HEK293 (cell line): Measurements from ENCODE around the gene PPP4C.
A peak's percentile ranks its signal among the peaks of the same experiment; 100 is the strongest.

ENCODE experiments used
- BCL11A ChIP-seq: fragments of 450-650 bp; formaldehyde crosslinking; IDR thresholded peaks from 2 replicates; pipeline ENCODE4 v1.5.1; 2016; ENCODE audit warnings: low read depth, missing biosample characterization, missing genetic modification characterization
- EGR2 ChIP-seq: fragments of 450-650 bp; formaldehyde crosslinking; IDR thresholded peaks from 2 replicates; pipeline ENCODE4 v1.5.1; 2016; ENCODE audit warnings: low read depth, missing biosample characterization, missing genetic modification characterization
- KLF1 ChIP-seq: fragments of 450-650 bp; formaldehyde crosslinking; IDR thresholded peaks from 2 replicates; pipeline ENCODE4 v1.5.1; 2016; ENCODE audit warnings: missing biosample characterization, missing genetic modification characterization
- RBAK ChIP-seq: fragments of 450-650 bp; formaldehyde crosslinking; IDR thresholded peaks from 2 replicates; pipeline ENCODE4 v1.5.1; 2016; ENCODE audit warnings: missing biosample characterization, missing genetic modification characterization
- SALL2 ChIP-seq: fragments of 450-650 bp; formaldehyde crosslinking; IDR thresholded peaks from 2 replicates; pipeline ENCODE4 v1.5.0; 2017; ENCODE audit warnings: missing biosample characterization, mild to moderate bottlenecking, missing genetic modification characterization, borderline replicate concordance
- SP2 ChIP-seq: fragments of 450-650 bp; formaldehyde crosslinking; IDR thresholded peaks from 2 replicates; pipeline ENCODE4 v1.5.1; 2016; ENCODE audit warnings: missing biosample characterization, missing genetic modification characterization
- SP3 ChIP-seq: fragments of 450-650 bp; formaldehyde crosslinking; IDR thresholded peaks from 2 replicates; pipeline ENCODE4 v1.5.1; 2016; ENCODE audit warnings: missing biosample characterization, missing genetic modification characterization
- TRIM28 ChIP-seq: IDR thresholded peaks from 2 replicates; pipeline ENCODE4 v1.6.1; 2011; ENCODE audit warnings: low read length, control low read depth, borderline replicate concordance
- WT1 ChIP-seq: fragments of 450-650 bp; formaldehyde crosslinking; IDR thresholded peaks from 2 replicates; pipeline ENCODE4 v1.5.1; 2016; ENCODE audit warnings: missing biosample characterization, missing genetic modification characterization
- YY1 ChIP-seq: fragments of 450-650 bp; formaldehyde crosslinking; IDR thresholded peaks from 2 replicates; pipeline ENCODE4 v1.5.1; 2018; ENCODE audit warnings: missing biosample characterization, missing genetic modification characterization
- ZBTB20 ChIP-seq: fragments of 450-650 bp; formaldehyde crosslinking; IDR thresholded peaks from 2 replicates; pipeline ENCODE4 v1.5.1; 2016; ENCODE audit warnings: missing biosample characterization, missing genetic modification characterization
- ZBTB48 ChIP-seq: fragments of 450-650 bp; formaldehyde crosslinking; IDR thresholded peaks from 2 replicates; pipeline ENCODE4 v1.5.1; 2016; ENCODE audit warnings: missing biosample characterization, missing genetic modification characterization
- ZFP41 ChIP-seq: fragments of 450-650 bp; formaldehyde crosslinking; IDR thresholded peaks from 2 replicates; pipeline ENCODE4 v1.5.1; 2016; ENCODE audit warnings: missing biosample characterization, missing genetic modification characterization, borderline replicate concordance
- ZNF174 ChIP-seq: fragments of 450-650 bp; formaldehyde crosslinking; IDR thresholded peaks from 2 replicates; pipeline ENCODE4 v1.5.0; 2017; ENCODE audit warnings: missing biosample characterization, mild to moderate bottlenecking, missing genetic modification characterization
- ZNF19 ChIP-seq: fragments of 450-650 bp; formaldehyde crosslinking; IDR thresholded peaks from 2 replicates; pipeline ENCODE4; 2016; ENCODE audit warnings: missing biosample characterization, missing genetic modification characterization, low read depth
- ZNF223 ChIP-seq: fragments of 450-650 bp; formaldehyde crosslinking; IDR thresholded peaks from 2 replicates; pipeline ENCODE4 v1.5.1; 2016; ENCODE audit warnings: missing biosample characterization, missing genetic modification characterization
- ZNF24 ChIP-seq: fragments of 450-650 bp; formaldehyde crosslinking; IDR thresholded peaks from 2 replicates; pipeline ENCODE4 v1.5.1; 2016; ENCODE audit warnings: missing biosample characterization, missing genetic modification characterization
- ZNF341 ChIP-seq: fragments of 450-650 bp; formaldehyde crosslinking; IDR thresholded peaks from 2 replicates; pipeline ENCODE4; 2016; ENCODE audit warnings: low read depth, missing biosample characterization, missing genetic modification characterization
- ZNF433 ChIP-seq: fragments of 450-650 bp; formaldehyde crosslinking; IDR thresholded peaks from 2 replicates; pipeline ENCODE4 v1.5.1; 2016; ENCODE audit warnings: missing biosample characterization, missing genetic modification characterization, low read depth
- ZNF514 ChIP-seq: fragments of 450-650 bp; formaldehyde crosslinking; IDR thresholded peaks from 2 replicates; pipeline ENCODE4 v1.5.1; 2016; ENCODE audit warnings: missing biosample characterization, missing genetic modification characterization
- ZNF561 ChIP-seq: fragments of 450-650 bp; IDR thresholded peaks from 2 replicates; pipeline ENCODE4 v1.5.1; 2018; ENCODE audit warnings: missing biosample characterization, missing genetic modification characterization, borderline replicate concordance
- ZNF600 ChIP-seq: fragments of 450-650 bp; formaldehyde crosslinking; IDR thresholded peaks from 2 replicates; pipeline ENCODE4 v1.5.1; 2016; ENCODE audit warnings: missing biosample characterization, missing genetic modification characterization
- ZNF670 ChIP-seq: fragments of 450-650 bp; formaldehyde crosslinking; IDR thresholded peaks from 2 replicates; pipeline ENCODE4 v1.5.1; 2016; ENCODE audit warnings: missing biosample characterization, missing genetic modification characterization, low read depth
- ZNF707 ChIP-seq: fragments of 450-650 bp; formaldehyde crosslinking; IDR thresholded peaks from 2 replicates; pipeline ENCODE4 v1.5.1; 2016; ENCODE audit warnings: missing biosample characterization, missing genetic modification characterization
- ZNF76 ChIP-seq: fragments of 450-650 bp; formaldehyde crosslinking; IDR thresholded peaks from 2 replicates; pipeline ENCODE4; 2016; ENCODE audit warnings: low read depth, missing biosample characterization, missing genetic modification characterization, borderline replicate concordance
- ZNF837 ChIP-seq: fragments of 450-650 bp; formaldehyde crosslinking; IDR thresholded peaks from 2 replicates; pipeline ENCODE4 v1.5.1; 2016; ENCODE audit warnings: missing biosample characterization, missing genetic modification characterization
- TF ChIP-seq, protein P1 (sequence below): fragments of 450-650 bp; formaldehyde crosslinking; IDR thresholded peaks from 2 replicates; pipeline ENCODE4 v1.5.1; 2016; ENCODE audit warnings: missing biosample characterization, missing genetic modification characterization
- TF ChIP-seq, protein P2 (sequence below): fragments of 450-650 bp; formaldehyde crosslinking; IDR thresholded peaks from 2 replicates; pipeline ENCODE4 v1.5.1; 2016; ENCODE audit warnings: missing biosample characterization, missing genetic modification characterization
- TF ChIP-seq, protein P3 (sequence below): fragments of 450-650 bp; formaldehyde crosslinking; IDR thresholded peaks from 2 replicates; pipeline ENCODE4 v1.5.1; 2016; ENCODE audit warnings: missing biosample characterization, missing genetic modification characterization
- TF ChIP-seq, protein P4 (sequence below): fragments of 450-650 bp; formaldehyde crosslinking; IDR thresholded peaks from 2 replicates; pipeline ENCODE4 v1.5.1; 2016; ENCODE audit warnings: missing biosample characterization, missing genetic modification characterization
- TF ChIP-seq, protein P5 (sequence below): fragments of 450-650 bp; formaldehyde crosslinking; IDR thresholded peaks from 2 replicates; pipeline ENCODE4 v1.5.1; 2016; ENCODE audit warnings: missing biosample characterization, missing genetic modification characterization
- TF ChIP-seq, protein P6 (sequence below): fragments of 450-650 bp; formaldehyde crosslinking; IDR thresholded peaks from 2 replicates; pipeline ENCODE4 v1.5.1; 2017; ENCODE audit warnings: missing biosample characterization, missing genetic modification characterization

The PPP4C gene

DNA sequence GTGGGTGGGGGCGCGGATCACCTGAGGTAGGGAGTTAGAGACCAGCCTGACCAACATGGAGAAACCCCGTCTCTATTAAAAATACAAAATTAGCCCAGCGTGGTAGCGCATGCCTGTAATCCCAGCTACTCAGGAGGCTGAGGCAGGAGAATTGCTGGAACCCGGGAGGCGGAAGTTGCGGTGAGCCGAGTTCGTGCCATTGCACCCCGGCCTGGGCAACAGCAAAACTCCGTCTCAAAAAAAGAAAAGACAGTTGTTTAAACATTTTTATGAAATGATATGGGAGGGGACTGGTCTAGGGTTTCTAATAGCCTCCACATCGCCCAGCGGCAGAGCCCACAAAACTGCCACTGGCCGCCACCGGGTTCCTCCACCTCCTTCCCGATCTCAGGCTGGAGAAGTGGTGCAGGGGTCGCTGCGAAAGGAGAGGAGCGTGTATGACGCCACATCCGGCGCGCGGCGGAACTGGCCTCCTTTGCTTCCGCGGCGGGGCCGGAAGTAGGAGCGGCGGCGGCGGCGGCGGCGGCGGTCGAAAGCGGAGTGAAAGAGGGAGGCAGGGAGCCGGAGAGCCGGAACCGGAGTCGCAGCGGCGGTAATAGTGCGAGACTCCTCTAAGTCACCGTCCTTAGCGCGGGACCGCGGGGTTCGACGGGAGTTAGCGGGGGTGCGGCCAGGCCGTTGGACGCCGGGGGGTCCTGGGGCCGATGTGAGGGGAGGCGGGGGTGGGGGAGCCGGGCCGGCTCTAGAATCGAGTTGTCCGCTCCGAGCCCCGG, at the start of gene PPP4C (continued):
- TF ChIP-seq EGR2 (no peak), TRIM28 (no peak), ZNF707 (tag by site-specific recombination) (no peak), ZNF433 (no peak), ZNF223 (tag by site-specific recombination) (no peak), KLF1 (tag by site-specific recombination) (no peak), ZNF670 (no peak), ZNF341 (tag by site-specific recombination) (no peak), ZNF514 (tag by site-specific recombination) (no peak), ZFP41 (tag by site-specific recombination) (no peak), ZNF561 (peak; percentile 65; the same call in 1 of the 2 replicates), ZNF174 (tag by site-specific recombination) (no peak), YY1 (tag by site-specific recombination) (no peak), BCL11A (tag by site-specific recombination) (no peak), ZNF600 (tag by site-specific recombination) (peak; percentile 76), ZBTB20 (tag by site-specific recombination) (peak; percentile 97), SP2 (tag by site-specific recombination) (peak; percentile 88), ZNF24 (tag by site-specific recombination) (no peak; the same call in 1 of the 2 replicates), SALL2 (tag by site-specific recombination) (no peak), ZBTB48 (tag by site-specific recombination) (no peak), RBAK (tag by site-specific recombination) (no peak), ZNF837 (tag by site-specific recombination) (no peak), ZNF76 (tag by site-specific recombination) (no peak; the same call in 1 of the 2 replicates), ZNF19 (tag by site-specific recombination) (no peak), SP3 (tag by site-specific recombination) (no peak; the same call in 1 of the 2 replicates), WT1 (0 out of 2 replicates have a peak, but pooled peaks have one; percentile 8)
- TF ChIP-seq, protein P1, sequence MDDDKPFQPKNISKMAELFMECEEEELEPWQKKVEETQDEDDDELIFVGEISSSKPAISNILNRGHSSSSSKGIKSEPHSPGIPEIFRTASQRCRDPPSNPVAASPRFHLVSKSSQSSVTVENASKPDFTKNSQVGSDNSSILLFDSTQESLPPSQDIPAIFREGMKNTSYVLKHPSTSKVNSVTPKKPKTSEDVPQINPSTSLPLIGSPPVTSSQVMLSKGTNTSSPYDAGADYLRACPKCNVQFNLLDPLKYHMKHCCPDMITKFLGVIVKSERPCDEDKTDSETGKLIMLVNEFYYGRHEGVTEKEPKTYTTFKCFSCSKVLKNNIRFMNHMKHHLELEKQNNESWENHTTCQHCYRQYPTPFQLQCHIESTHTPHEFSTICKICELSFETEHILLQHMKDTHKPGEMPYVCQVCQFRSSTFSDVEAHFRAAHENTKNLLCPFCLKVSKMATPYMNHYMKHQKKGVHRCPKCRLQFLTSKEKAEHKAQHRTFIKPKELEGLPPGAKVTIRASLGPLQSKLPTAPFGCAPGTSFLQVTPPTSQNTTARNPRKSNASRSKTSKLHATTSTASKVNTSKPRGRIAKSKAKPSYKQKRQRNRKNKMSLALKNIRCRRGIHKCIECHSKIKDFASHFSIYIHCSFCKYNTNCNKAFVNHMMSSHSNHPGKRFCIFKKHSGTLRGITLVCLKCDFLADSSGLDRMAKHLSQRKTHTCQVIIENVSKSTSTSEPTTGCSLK (tag by site-specific recombination), result no peak
- TF ChIP-seq, protein P2, sequence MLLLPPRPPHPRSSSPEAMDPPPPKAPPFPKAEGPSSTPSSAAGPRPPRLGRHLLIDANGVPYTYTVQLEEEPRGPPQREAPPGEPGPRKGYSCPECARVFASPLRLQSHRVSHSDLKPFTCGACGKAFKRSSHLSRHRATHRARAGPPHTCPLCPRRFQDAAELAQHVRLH (tag by site-specific recombination), result no peak; the same call in 1 of the 2 replicates
- TF ChIP-seq, protein P3, sequence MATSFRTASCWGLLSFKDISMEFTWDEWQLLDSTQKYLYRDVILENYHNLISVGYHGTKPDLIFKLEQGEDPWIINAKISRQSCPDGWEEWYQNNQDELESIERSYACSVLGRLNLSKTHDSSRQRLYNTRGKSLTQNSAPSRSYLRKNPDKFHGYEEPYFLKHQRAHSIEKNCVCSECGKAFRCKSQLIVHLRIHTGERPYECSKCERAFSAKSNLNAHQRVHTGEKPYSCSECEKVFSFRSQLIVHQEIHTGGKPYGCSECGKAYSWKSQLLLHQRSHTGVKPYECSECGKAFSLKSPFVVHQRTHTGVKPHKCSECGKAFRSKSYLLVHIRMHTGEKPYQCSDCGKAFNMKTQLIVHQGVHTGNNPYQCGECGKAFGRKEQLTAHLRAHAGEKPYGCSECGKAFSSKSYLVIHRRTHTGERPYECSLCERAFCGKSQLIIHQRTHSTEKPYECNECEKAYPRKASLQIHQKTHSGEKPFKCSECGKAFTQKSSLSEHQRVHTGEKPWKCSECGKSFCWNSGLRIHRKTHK (tag by site-specific recombination), result no peak
- TF ChIP-seq, protein P4, sequence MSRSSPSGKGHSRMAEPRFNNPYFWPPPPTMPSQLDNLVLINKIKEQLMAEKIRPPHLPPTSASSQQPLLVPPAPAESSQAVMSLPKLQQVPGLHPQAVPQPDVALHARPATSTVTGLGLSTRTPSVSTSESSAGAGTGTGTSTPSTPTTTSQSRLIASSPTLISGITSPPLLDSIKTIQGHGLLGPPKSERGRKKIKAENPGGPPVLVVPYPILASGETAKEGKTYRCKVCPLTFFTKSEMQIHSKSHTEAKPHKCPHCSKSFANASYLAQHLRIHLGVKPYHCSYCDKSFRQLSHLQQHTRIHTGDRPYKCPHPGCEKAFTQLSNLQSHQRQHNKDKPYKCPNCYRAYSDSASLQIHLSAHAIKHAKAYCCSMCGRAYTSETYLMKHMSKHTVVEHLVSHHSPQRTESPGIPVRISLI (tag by site-specific recombination), result no peak
- TF ChIP-seq, protein P5, sequence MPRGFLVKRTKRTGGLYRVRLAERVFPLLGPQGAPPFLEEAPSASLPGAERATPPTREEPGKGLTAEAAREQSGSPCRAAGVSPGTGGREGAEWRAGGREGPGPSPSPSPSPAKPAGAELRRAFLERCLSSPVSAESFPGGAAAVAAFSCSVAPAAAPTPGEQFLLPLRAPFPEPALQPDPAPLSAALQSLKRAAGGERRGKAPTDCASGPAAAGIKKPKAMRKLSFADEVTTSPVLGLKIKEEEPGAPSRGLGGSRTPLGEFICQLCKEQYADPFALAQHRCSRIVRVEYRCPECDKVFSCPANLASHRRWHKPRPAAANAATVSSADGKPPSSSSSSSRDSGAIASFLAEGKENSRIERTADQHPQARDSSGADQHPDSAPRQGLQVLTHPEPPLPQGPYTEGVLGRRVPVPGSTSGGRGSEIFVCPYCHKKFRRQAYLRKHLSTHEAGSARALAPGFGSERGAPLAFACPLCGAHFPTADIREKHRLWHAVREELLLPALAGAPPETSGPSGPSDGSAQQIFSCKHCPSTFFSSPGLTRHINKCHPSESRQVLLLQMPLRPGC, result no peak; the same call in 1 of the 2 replicates
- TF ChIP-seq, protein P6, sequence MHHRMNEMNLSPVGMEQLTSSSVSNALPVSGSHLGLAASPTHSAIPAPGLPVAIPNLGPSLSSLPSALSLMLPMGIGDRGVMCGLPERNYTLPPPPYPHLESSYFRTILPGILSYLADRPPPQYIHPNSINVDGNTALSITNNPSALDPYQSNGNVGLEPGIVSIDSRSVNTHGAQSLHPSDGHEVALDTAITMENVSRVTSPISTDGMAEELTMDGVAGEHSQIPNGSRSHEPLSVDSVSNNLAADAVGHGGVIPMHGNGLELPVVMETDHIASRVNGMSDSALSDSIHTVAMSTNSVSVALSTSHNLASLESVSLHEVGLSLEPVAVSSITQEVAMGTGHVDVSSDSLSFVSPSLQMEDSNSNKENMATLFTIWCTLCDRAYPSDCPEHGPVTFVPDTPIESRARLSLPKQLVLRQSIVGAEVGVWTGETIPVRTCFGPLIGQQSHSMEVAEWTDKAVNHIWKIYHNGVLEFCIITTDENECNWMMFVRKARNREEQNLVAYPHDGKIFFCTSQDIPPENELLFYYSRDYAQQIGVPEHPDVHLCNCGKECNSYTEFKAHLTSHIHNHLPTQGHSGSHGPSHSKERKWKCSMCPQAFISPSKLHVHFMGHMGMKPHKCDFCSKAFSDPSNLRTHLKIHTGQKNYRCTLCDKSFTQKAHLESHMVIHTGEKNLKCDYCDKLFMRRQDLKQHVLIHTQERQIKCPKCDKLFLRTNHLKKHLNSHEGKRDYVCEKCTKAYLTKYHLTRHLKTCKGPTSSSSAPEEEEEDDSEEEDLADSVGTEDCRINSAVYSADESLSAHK, result no peak
